Measurements from ENCODE around the gene UBAC2. TPM values are rescaled to one million over a fixed set of nuclear protein-coding genes. Genes with fewer than 3 reads are reported as not detected.

The UBAC2 gene
- total RNA-seq, 1 donor from 2014 or later, result 33.4 TPM

DNA sequence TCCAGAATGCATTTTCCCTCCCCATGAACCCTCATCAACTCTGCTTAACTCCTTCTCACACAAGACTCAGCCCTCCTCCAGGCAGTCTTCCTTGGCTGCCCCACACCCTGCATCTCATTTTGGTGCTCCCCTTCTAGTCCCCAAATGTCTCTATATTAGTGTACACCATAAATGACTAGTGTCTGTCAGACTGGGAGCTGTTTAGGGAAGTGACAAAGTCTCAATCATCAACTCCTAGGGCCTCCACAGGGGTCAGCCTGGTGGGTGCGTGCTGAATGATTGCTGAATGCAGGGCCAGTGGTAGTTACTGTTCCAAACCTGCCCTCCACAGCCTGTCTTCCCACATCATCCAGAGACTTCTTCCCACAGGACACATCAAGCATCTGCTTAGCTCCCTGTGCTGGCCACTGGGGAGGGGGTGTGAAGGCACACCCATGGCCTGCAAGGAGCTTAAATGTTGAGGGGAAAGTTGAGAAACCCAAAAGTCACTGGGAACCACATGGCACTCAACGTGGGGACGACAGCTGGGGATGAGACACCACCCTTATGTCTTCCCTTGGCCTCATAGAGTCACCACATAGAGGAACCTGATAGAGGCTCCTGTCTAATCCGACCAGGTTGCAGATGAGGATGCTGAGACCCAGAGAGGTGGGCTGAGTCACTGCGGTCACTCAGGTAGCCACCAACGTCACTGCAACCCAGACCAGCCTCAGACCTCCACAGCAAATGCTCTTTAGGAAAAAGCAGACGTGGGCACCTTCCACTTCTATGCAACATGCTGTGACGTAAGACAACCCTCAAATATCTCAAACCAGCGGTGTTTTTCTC is 221.3 kb downstream of the UBAC2 start:
- DNase-seq (ENCODE audit: low spot score) (no peak), ATAC-seq (no peak)

DNA sequence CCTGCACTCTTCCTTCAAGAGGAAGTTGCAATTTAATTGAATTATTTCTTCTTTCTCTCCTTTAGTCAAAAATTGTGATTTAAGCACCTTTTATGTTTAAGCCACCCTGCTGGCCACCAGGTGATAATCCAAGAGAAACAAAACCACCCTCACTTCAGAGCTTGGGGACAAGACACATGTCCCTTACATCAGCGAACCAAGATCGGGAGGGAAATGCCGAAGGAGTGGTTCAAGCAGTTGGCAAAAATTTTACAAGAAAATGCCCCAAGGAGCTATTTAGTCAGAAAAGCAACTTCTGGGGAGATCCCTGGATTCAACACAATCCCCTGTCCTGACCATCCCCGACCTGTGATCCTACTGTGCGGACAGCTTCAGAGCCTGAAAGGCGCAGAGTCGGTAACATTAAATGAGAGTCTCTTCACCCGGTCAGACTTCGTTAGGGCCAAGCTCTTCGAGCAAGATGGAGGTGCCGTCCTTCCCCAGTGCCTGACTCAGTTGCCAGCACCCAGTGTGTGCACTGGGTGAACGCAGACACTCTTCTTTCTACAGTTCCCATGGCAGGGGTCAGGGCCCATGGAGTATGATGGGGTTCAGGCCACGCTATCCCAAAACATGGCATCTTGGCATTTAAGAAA is 222.0 kb downstream of the UBAC2 start:
- DNase-seq (ENCODE audit: low spot score) (peak; percentile 27), ATAC-seq (no peak)

DNA sequence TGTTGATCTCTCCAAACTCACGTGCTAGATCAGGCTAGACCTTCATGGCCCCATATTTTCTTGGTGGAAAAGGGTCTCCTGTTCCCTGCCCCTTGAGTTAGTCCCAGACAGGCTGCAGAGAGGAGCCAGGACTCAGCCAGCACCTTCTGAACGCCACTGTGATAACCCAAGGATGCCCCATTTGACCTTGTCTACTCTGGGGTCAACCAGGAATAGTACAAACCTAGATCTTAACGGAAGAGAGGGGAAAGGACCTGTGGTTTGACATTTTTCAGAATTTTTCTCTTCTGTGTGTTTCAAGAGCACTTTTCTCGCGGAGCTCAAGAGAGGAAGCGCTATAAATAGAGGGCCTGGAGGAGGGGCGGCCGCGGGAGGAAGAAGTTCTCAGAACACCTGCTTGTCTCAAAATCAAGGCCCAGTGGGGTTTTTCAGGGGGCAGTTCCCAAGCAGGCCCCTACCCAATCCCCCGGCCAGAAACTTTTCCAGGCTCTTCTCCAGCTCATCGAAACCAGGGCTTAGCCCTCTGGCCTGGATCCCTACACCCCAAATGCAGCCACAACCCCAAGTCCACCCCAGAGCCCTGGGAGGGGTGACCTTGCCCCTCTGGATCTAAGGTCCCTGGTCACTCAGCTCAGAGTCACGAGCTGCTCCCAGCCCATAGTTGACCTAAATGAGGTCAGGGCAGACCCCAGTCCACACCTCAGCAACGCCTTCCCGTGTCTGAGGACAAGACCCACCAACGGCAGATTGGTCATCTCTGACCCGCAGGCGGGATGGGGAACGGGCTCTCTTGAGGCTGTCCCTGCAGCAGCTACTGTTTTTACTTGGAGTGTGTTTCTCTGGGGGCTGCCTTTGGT is 225.1 kb downstream of the UBAC2 start:
- ATAC-seq (peak; percentile 25), DNase-seq (ENCODE audit: low spot score) (peak; percentile 23)

DNA sequence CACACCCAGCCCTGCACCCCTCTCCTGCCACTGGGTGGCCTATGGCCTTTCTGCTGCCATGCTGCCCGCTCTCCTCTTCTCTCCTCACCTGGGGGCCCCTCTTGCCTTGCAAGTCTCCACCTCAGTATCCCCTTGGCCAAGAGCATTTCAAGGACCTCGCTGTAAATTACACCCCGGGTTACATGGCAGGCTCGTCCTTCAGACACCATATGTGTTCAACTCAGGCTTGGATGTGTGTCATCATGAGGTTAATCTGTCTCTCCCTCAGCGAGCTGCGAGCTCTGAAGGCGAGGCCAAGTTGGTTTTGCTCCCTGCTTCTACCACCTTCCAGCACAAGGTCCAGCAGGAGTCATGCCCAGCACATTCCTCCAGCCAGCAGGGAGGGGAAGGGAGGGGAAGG is 225.8 kb downstream of the UBAC2 start:
- no peak for ATAC-seq
- DNase-seq (ENCODE audit: low spot score), result peak; percentile 24

DNA sequence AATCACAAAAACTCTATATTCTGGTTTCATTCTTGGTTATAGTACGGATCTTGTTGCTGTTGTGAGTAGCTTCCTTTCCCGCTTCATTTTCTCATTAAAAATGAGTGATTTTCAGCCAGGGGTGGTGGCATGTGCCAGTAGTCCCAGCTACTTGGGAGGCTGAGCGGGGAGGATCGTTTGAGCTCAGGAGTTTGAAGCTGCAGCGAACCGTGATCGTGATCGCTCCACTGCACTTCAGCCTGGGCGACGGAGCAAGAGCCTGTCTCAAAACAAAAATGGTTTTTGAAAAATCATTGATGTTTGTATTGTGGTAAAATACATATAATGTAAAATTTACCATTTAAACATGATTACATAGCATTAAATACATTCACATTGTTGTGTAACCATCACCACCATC is 229.0 kb downstream of the UBAC2 start:
- DNase-seq (ENCODE audit: low spot score) (no peak), ATAC-seq (no peak)

DNA sequence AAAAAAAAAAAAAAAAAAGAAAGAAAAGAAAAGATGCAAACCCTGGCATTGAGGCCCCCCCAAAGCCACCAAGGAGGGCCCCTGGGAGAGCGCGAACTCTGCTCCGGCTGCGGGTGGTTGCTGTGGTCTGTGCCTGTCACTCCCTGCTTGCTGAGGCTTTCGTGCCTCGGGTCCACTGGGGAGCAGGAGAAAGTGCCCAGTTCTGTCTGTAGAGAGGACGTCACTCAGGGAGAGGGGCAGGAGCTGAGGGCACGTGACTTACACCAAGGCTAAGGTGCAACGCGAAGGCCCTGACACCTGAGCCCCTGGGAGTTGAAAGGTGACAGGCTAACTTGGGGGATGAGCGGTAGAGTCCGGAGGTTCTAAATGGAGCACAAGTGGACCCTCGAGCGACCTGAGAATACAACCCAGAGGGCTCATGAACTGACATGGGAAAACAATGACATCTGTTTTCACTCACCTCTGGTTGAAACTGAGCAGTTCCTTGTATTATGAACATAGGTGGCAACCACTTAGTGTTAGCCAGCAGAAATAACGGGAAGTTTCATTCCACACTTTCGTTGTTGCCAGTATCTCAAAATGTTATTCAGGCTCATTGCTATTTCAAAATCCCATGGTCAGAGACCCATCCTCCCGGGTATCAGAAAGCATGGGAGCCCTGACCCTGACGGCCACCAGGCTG is 231.4 kb downstream of the UBAC2 start:
- ATAC-seq (no peak), DNase-seq (ENCODE audit: low spot score) (no peak)

DNA sequence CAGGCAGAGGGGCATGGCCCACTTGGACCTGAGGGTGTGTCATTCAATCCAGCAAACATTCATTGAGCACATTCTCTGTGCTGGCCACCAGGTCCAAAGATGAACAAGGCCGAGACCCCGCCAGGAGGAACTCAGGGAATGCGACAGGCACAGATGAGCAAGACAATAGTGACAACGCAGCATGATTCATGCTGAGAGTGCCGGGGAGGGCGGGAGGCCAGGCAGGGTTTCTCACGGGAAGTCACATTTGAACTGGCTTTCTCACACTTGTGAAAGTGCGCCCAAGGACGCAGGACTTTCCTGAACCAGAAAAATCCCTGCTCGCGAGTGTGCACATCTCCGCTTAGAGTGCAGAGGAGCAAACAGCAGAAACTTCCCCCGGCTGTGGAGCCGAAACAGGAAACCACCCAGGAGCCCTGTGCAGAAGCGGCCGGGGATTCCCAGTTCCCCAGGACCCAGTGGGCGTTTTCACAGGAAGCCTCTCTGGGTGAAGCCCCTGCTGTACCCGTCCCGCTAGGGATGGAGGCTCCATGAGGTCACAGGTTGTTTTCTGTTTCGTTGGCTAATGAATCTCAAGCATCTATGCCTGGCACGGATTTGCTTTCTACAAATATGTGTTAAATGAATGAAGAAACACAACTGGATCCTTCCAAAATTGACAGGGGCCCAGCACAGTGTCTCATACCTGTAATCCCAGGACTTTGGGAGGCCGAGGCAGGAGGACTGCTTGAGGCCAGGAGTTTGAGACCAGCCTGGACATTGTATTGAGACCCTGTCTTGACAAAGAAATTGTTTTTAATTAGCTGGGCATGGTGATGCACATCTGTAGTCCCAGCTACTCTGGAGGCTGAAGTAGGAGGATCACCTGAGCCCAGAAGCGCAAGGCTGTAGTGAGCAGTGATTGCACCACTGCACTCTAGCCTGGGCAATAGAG is 232.2 kb downstream of the UBAC2 start:
- DNase-seq (ENCODE audit: low spot score) (no peak), ATAC-seq (peak; percentile 31)

DNA sequence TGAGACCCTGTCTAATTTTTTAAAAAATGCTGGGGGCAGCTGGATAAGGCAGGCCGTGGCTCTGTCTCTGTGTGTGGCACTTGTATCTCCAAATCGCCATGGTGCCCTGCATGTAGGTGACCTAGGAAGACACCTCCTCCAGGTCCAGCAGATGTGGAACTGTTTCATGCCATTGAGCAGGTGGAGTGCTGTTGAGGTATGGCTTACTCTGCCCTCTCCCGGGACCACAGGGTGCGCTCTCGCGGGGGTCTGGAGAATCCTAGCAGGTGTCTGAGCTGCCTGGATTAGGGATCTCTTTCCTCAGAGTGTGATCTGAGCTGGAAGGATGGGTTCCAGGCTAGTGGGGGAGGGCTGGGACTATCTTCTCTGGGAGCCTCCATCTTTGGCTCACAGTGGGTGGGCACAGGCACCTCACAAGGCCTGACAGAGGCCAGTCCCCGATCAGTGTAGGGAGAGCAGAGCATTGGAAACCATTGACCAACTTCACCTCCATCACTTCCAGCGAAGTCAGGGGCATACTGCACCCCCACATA is 233.0 kb downstream of the UBAC2 start:
- ATAC-seq (no peak), DNase-seq (ENCODE audit: low spot score) (peak; percentile 19)

DNA sequence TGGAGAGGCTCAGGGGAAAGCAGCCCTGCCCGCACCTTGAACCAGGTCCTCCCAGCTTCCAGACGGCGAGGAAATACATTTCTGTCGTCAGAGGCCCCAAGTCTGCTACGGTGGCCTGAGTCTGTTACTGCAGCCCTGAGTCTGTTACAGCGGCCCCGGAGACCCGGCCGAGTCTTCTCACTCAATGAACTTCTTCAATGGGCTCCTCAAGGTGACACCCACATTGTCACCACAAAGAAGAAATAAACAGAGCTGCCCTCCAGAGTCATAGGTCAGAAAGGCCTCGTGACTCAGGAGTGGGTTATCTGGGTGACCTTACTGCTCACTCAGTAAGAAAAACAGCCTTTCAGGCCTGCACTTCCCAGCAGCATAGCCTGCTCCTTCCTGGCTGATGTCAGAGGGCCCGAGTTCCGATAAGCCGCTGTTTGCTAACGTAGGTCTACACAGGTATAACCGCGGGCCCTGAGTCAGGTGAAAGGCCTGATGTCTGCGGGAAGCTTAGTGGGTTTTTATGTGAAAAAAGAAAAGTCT is 233.7 kb downstream of the UBAC2 start:
- ATAC-seq, result no peak
- DNase-seq (ENCODE audit: low spot score), result peak; percentile 43

DNA sequence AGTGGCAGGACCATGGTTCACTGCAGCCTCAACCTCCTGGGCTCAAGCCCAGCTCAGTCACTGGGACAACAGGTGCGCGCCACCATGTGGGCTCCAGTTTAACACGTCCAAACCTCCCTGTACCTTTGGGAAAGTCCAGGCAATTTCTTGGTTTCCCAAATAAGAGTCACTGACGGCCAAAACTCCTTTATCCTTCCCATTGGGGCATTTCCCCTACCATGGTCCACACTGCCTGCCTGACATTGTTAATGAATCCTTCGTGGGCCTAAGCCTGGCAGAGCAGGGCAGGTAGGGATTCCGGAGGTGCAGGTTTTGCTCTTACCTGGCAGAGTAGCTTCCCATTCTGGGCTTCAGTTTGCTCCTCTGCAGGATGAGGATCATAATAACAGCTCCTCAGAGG is 234.5 kb downstream of the UBAC2 start:
- ATAC-seq (no peak), DNase-seq (ENCODE audit: low spot score) (no peak)

DNA sequence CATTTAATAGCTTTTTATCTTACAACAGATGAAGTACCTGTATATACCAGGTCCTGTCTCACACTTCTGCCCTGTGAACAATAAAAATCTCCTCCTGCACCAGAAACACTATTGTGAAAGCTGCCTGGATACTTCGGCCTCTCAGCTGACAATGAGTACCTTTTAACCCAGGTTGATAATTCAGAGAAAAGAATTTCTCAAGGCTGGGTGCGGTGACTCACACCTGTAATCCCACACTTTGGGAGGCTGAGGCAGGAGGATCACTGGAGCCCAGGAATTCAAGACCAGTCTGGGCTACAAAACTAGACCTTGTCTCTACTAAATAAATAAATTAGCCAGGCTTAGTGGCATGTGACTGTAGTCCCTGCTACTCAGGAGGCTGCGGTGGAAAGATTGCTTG is 235.3 kb downstream of the UBAC2 start:
- DNase-seq (ENCODE audit: low spot score), result no peak
- no peak for ATAC-seq

Other genes starting within 250 kb of the UBAC2 start
- gene DOCK9, start 222.8 kb upstream of the UBAC2 start, total RNA-seq, result 18.1 TPM
- 0.15 TPM for gene GPR18, start 57.5 kb downstream of the UBAC2 start, total RNA-seq
- 0.70 TPM for gene GPR183, start 106.5 kb downstream of the UBAC2 start, total RNA-seq